Measurements from ENCODE around the gene SYT1. TPM values are rescaled to one million over a fixed set of nuclear protein-coding genes. Genes with fewer than 3 reads are reported as not detected.

Gene SYT1
- total and polyA plus RNA-seq, 9 donors: 0.45 to 18.3 (median 9.7) TPM

GRCh38 chr12:79434561-79434960, 570.0 kb downstream of the SYT1 start:
- Histone ChIP-seq H3K4me1 (ENCODE audit: insufficient read depth) (no peaks in the 10 kb centered on the region), H3K4me3 (no peak overlapping the region), H3K27ac (no peak overlapping the region), H3K27me3 (no peaks in the 10 kb centered on the region), H3K9me3 (no peaks in the 10 kb centered on the region), H3K36me3 (no peaks in the 10 kb centered on the region)
- intact Hi-C loops (cut with DNase I): no loop called here
- DNase-seq: no peak
- TF ChIP-seq POLR2A (IDR thresholded peaks at IDR 0.05): no peak
- no peak for TF ChIP-seq EP300 (IDR thresholded peaks at IDR 0.05)
- no peak for TF ChIP-seq CTCF (IDR thresholded peaks at IDR 0.05)
- WGBS, 3 donors: 98 to 100% (median 100%) methylated on average over 1 of the region's 1 CpG

DNA sequence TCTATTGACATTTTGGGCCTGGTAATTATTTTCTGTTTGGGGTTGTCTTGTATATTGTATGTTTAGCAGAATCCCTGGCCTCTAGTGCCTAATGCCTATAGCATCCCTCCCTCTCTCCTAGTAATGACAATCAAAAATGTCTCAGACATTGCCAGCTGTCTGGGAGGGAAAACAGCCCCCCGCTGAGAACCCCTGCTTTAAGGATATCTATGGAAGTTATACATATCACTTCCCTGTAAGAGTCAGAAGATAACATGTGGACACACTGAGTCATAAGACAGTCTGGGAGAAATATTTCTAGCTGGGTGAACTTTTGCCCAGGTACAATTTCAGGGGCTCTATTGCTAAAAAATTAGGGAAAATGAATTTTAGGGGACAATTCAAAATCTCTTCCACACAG, 571.2 kb downstream of the SYT1 start:
- intact Hi-C loops (cut with DNase I): no loop called here

DNA sequence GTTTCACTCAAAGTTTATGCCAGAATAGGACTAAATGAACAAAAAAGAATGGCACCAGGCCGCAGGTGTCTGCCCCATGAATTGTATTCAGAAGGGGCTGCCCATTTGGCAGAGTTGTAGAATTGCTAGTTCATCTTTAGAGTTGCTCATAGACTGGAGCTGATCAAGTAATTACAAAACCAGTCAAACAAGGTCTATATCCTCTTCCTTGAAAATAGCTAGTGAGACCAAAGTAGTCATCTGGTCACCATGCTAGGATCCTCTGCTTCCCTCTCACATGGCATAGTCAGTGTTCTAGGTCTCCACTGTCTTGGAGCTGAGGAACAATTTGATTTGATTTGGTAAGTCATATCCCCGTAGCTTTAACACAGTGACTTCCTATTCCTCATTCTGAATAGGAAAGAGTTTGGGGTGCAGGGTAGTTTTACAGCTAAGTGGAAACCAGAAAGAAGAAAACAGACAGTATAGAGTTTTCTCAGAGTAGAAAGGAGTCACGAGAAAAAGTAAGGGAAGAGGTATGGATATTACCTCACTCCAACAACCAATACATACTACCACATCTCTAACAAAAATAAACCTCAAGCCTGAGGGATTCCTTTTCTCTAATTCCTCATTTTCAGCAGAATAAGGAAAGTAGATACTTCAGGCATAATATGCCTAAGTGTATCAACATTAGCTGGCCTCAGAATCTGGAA, 574.1 kb downstream of the SYT1 start:
- intact Hi-C loops (cut with DNase I): no loop called here
- WGBS, 3 donors: 90 to 96% (median 93%) methylated on average over 3 of the region's 3 CpGs

More for the DNA sequence above, 571.2 kb downstream of the SYT1 start:
- WGBS, 3 donors: 92 to 100% (median 97%) methylated on average over 1 of the region's 1 CpG
- Histone ChIP-seq H3K27ac (no peak overlapping the region), H3K27me3 (no peaks in the 10 kb centered on the region), H3K4me1 (ENCODE audit: insufficient read depth) (no peaks in the 10 kb centered on the region), H3K4me3 (no peak overlapping the region), H3K36me3 (no peaks in the 10 kb centered on the region), H3K9me3 (no peaks in the 10 kb centered on the region)
- no peak for DNase-seq
- TF ChIP-seq CTCF (IDR thresholded peaks at IDR 0.05): no peak
- no peak for TF ChIP-seq POLR2A (IDR thresholded peaks at IDR 0.05)
- no peak for TF ChIP-seq EP300 (IDR thresholded peaks at IDR 0.05)

GRCh38 chr12:79439175-79439825, 574.7 kb downstream of the SYT1 start:
- Histone ChIP-seq H3K9me3 (no peaks in the 10 kb centered on the region), H3K4me1 (ENCODE audit: insufficient read depth) (no peaks in the 10 kb centered on the region), H3K27me3 (no peaks in the 10 kb centered on the region), H3K27ac (no peak overlapping the region), H3K36me3 (no peaks in the 10 kb centered on the region), H3K4me3 (no peak overlapping the region)
- DNase-seq: no peak
- WGBS, 3 donors: 77 to 89% (median 86%) methylated on average over 3 of the region's 3 CpGs
- intact Hi-C loops (cut with DNase I): no loop called here
- TF ChIP-seq EP300 (IDR thresholded peaks at IDR 0.05) (no peak), CTCF (IDR thresholded peaks at IDR 0.05) (no peak), POLR2A (IDR thresholded peaks at IDR 0.05) (no peak)

More for the DNA sequence above, 574.1 kb downstream of the SYT1 start:
- no peaks in the 10 kb centered on the region for H3K9me3 ChIP-seq
- H3K27me3 ChIP-seq: no peaks in the 10 kb centered on the region
- H3K27ac ChIP-seq: no peak overlapping the region
- no peak for TF ChIP-seq EP300 (IDR thresholded peaks at IDR 0.05)
- no peak for TF ChIP-seq POLR2A (IDR thresholded peaks at IDR 0.05)
- TF ChIP-seq CTCF (IDR thresholded peaks at IDR 0.05): no peak
- H3K4me1 ChIP-seq (ENCODE audit: insufficient read depth): no peaks in the 10 kb centered on the region
- DNase-seq: no peak
- H3K36me3 ChIP-seq: no peaks in the 10 kb centered on the region
- H3K4me3 ChIP-seq: no peak overlapping the region
